Measurements from ENCODE around the gene ONECUT3. TPM values are rescaled to one million over a fixed set of nuclear protein-coding genes. Genes with fewer than 3 reads are reported as not detected.

Gene ONECUT3
- total and polyA plus RNA-seq, 9 of the 15 experiments (the other 6 are each of a cell fraction or from before 2014, with no cell fraction given), result not detected

DNA sequence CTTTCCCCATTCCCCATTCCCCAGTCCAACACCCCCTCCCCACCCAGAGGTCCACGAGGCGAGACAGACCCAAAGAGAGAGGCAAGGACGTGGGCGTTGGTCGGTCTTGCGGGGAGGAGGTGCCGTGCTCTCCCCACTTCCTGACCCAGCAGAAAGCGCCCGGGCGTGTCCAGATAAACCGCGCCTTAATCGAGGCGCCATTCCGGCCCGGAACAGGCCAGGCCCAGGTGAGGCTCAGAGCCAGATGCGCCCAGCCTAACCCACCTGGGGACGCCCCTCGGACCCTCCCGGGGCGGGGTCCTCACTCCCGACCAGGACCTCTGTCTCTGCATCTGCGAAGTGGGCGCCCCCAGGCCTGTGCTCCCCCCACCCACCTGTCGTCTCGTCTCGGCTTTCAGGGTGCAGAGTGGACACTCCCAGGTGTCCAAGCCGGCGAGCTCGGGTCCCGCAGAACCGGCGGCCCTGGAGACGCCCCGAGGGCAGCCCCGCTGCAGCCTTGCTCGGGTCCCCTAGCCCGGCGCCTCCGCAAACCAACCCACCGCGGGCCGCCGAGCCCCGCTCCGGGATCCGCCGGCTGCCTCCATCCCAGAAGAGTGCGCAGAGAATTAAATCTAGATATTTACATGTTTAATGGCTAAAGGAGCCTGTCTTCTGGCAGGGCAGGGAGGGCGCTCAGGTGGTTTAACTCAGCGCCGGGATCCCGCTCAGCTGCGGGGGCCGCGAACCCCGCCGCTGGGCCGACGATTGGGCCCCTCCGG lies 5.0 kb upstream of the ONECUT3 start (continued):
- no peak for TF ChIP-seq AFF4 (CRISPR knock-in tag; IDR thresholded peaks at IDR 0.05)
- 0 out of 2 replicates have a peak, but pooled peaks have one; percentile 42 for TF ChIP-seq MTA1 (IDR thresholded peaks at IDR 0.05; ENCODE audit: borderline replicate concordance)
- 0 out of 2 replicates have a peak, but pooled peaks have one; percentile 31 for TF ChIP-seq HLTF (IDR thresholded peaks at IDR 0.05)
- TF ChIP-seq TAF7 (tag; IDR thresholded peaks at IDR 0.05), result peak; percentile 23
- TF ChIP-seq DNMT1 (IDR thresholded peaks at IDR 0.05), result no peak
- TF ChIP-seq, protein P1, sequence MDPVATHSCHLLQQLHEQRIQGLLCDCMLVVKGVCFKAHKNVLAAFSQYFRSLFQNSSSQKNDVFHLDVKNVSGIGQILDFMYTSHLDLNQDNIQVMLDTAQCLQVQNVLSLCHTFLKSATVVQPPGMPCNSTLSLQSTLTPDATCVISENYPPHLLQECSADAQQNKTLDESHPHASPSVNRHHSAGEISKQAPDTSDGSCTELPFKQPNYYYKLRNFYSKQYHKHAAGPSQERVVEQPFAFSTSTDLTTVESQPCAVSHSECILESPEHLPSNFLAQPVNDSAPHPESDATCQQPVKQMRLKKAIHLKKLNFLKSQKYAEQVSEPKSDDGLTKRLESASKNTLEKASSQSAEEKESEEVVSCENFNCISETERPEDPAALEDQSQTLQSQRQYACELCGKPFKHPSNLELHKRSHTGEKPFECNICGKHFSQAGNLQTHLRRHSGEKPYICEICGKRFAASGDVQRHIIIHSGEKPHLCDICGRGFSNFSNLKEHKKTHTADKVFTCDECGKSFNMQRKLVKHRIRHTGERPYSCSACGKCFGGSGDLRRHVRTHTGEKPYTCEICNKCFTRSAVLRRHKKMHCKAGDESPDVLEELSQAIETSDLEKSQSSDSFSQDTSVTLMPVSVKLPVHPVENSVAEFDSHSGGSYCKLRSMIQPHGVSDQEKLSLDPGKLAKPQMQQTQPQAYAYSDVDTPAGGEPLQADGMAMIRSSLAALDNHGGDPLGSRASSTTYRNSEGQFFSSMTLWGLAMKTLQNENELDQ (CRISPR knock-in tag; IDR thresholded peaks at IDR 0.05; ENCODE audit: borderline replicate concordance), result no peak
- TF ChIP-seq GTF2B (IDR thresholded peaks at IDR 0.05; ENCODE audit: extremely low read depth, insufficient read length), result no peak
- 0 out of 2 replicates have a peak, but pooled peaks have one; percentile 23 for TF ChIP-seq NBN (IDR thresholded peaks at IDR 0.05; ENCODE audit: low read depth)
- TF ChIP-seq KDM2B (CRISPR knock-in tag; IDR thresholded peaks at IDR 0.05), result no peak
- no peak for TF ChIP-seq DEAF1 (CRISPR knock-in tag; IDR thresholded peaks at IDR 0.05)
- TF ChIP-seq FIP1L1 (IDR thresholded peaks at IDR 0.05; ENCODE audit: low read depth, low read length, poor library complexity, severe bottlenecking), result no peak
- TF ChIP-seq, protein P2, sequence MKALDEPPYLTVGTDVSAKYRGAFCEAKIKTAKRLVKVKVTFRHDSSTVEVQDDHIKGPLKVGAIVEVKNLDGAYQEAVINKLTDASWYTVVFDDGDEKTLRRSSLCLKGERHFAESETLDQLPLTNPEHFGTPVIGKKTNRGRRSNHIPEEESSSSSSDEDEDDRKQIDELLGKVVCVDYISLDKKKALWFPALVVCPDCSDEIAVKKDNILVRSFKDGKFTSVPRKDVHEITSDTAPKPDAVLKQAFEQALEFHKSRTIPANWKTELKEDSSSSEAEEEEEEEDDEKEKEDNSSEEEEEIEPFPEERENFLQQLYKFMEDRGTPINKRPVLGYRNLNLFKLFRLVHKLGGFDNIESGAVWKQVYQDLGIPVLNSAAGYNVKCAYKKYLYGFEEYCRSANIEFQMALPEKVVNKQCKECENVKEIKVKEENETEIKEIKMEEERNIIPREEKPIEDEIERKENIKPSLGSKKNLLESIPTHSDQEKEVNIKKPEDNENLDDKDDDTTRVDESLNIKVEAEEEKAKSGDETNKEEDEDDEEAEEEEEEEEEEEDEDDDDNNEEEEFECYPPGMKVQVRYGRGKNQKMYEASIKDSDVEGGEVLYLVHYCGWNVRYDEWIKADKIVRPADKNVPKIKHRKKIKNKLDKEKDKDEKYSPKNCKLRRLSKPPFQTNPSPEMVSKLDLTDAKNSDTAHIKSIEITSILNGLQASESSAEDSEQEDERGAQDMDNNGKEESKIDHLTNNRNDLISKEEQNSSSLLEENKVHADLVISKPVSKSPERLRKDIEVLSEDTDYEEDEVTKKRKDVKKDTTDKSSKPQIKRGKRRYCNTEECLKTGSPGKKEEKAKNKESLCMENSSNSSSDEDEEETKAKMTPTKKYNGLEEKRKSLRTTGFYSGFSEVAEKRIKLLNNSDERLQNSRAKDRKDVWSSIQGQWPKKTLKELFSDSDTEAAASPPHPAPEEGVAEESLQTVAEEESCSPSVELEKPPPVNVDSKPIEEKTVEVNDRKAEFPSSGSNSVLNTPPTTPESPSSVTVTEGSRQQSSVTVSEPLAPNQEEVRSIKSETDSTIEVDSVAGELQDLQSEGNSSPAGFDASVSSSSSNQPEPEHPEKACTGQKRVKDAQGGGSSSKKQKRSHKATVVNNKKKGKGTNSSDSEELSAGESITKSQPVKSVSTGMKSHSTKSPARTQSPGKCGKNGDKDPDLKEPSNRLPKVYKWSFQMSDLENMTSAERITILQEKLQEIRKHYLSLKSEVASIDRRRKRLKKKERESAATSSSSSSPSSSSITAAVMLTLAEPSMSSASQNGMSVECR (CRISPR knock-in tag; IDR thresholded peaks at IDR 0.05), result peak; percentile 61
- peak; percentile 48 for TF ChIP-seq CHD1 (IDR thresholded peaks at IDR 0.05; ENCODE audit: low read length)
- TF ChIP-seq ZNF586 (CRISPR knock-in tag; conservative IDR thresholded peaks at IDR 0.05), result no peak
